ENCODE data around the gene ANKMY1. TPM values are rescaled to one million over a fixed set of nuclear protein-coding genes. Genes with fewer than 3 reads are reported as not detected.

The ANKMY1 gene
- total and polyA plus RNA-seq, 4 donors: 9.3 to 34.8 (median 14.8) TPM

DNA sequence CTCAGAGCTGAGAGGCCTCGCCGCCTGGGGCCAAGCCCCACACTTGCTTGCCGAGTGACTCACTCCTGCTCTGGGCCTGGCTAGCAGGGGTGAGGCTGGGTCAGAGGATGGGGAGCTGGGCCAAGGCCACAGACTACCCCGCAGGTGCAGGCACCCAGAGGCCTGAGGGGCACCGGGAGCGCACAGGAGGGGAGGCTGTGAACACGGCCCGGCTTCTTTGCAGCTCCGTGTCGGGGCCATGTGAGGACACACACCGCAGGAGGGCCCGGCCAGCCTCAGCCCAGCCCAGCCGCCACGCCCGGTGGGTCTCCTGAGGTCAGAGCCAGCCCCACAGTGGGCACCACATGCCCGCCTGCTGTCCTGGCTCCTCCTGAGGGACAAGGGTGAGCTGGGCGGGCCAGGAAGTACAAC lies 113.9 kb downstream of the ANKMY1 start:
- no peak overlapping the region for H3K4me3 ChIP-seq
- no peaks in the 10 kb centered on the region for H3K4me1 ChIP-seq (ENCODE audit: control insufficient read depth in 5 of 5, insufficient read depth in 5 of 5, low read length in 5 of 5)
- H3K9ac ChIP-seq (ENCODE audit: insufficient read depth in 1 of 2, low read length in 2 of 2): no peak overlapping the region
- WGBS, 2 donors: 91 to 95% methylated on average over 14 to 17 of the region's 17 CpGs
- TF ChIP-seq, protein P1, sequence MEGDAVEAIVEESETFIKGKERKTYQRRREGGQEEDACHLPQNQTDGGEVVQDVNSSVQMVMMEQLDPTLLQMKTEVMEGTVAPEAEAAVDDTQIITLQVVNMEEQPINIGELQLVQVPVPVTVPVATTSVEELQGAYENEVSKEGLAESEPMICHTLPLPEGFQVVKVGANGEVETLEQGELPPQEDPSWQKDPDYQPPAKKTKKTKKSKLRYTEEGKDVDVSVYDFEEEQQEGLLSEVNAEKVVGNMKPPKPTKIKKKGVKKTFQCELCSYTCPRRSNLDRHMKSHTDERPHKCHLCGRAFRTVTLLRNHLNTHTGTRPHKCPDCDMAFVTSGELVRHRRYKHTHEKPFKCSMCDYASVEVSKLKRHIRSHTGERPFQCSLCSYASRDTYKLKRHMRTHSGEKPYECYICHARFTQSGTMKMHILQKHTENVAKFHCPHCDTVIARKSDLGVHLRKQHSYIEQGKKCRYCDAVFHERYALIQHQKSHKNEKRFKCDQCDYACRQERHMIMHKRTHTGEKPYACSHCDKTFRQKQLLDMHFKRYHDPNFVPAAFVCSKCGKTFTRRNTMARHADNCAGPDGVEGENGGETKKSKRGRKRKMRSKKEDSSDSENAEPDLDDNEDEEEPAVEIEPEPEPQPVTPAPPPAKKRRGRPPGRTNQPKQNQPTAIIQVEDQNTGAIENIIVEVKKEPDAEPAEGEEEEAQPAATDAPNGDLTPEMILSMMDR (IDR thresholded peaks at IDR 0.05; ENCODE audit: control extremely low read depth, extremely low read depth): no peak
- no peaks in the 10 kb centered on the region for H3K9me3 ChIP-seq (ENCODE audit: control insufficient read depth in 4 of 4, insufficient read depth in 3 of 4, low read length in 3 of 4)
- no peaks in the 10 kb centered on the region for H3K27me3 ChIP-seq (ENCODE audit: control insufficient read depth in 3 of 3, insufficient read depth in 3 of 3, low read length in 2 of 3)
- ATAC-seq (ENCODE audit: insufficient read depth, low FRiP score) (no peak), DNase-seq (no peak)
- no peaks in the 10 kb centered on the region for H3K36me3 ChIP-seq (ENCODE audit: control insufficient read depth in 4 of 4, insufficient read depth in 4 of 4, low read length in 4 of 4)
- H3K27ac ChIP-seq (ENCODE audit: low read depth in 1 of 2, low read length in 1 of 2): no peak overlapping the region

GRCh38 chr2:240442891-240443715 lies 114.7 kb downstream of the ANKMY1 start:
- peaks cover 0 to 1% (median 0%) of the 10 kb centered on the region in 5 donors for H3K4me1 ChIP-seq (ENCODE audit: control insufficient read depth in 5 of 5, insufficient read depth in 5 of 5, low read length in 5 of 5)
- TF ChIP-seq, protein P1 (IDR thresholded peaks at IDR 0.05; ENCODE audit: control extremely low read depth, extremely low read depth): no peak
- no peak overlapping the region for H3K4me3 ChIP-seq
- WGBS, 2 donors: 91 to 96% methylated on average over 21 to 25 of the region's 25 CpGs
- DNase-seq: no peak
- no peaks in the 10 kb centered on the region for H3K27me3 ChIP-seq (ENCODE audit: control insufficient read depth in 3 of 3, insufficient read depth in 3 of 3, low read length in 2 of 3)
- H3K36me3 ChIP-seq (ENCODE audit: control insufficient read depth in 4 of 4, insufficient read depth in 4 of 4, low read length in 4 of 4): no peaks in the 10 kb centered on the region
- H3K9me3 ChIP-seq (ENCODE audit: control insufficient read depth in 4 of 4, insufficient read depth in 3 of 4, low read length in 3 of 4): no peaks in the 10 kb centered on the region
- ATAC-seq (ENCODE audit: insufficient read depth, low FRiP score): no peak
- H3K27ac ChIP-seq (ENCODE audit: low read depth in 1 of 2, low read length in 1 of 2): no peak overlapping the region
- no peak overlapping the region for H3K9ac ChIP-seq (ENCODE audit: insufficient read depth in 1 of 2, low read length in 2 of 2)

GRCh38 chr2:240441993-240442411 lies 115.8 kb downstream of the ANKMY1 start:
- ATAC-seq (ENCODE audit: insufficient read depth, low FRiP score): no peak
- 87 to 91% methylated on average over 17 of the region's 17 CpGs for WGBS, 2 donors
- H3K27ac ChIP-seq (ENCODE audit: low read depth in 1 of 2, low read length in 1 of 2): no peak overlapping the region
- TF ChIP-seq, protein P1 (IDR thresholded peaks at IDR 0.05; ENCODE audit: control extremely low read depth, extremely low read depth): no peak
- peaks cover 0 to 11% (median 0%) of the 10 kb centered on the region in 5 donors for H3K4me1 ChIP-seq (ENCODE audit: control insufficient read depth in 5 of 5, insufficient read depth in 5 of 5, low read length in 5 of 5)
- no peaks in the 10 kb centered on the region for H3K9me3 ChIP-seq (ENCODE audit: control insufficient read depth in 4 of 4, insufficient read depth in 3 of 4, low read length in 3 of 4)
- H3K4me3 ChIP-seq: no peak overlapping the region
- H3K27me3 ChIP-seq (ENCODE audit: control insufficient read depth in 3 of 3, insufficient read depth in 3 of 3, low read length in 2 of 3): no peaks in the 10 kb centered on the region
- no peaks in the 10 kb centered on the region for H3K36me3 ChIP-seq (ENCODE audit: control insufficient read depth in 4 of 4, insufficient read depth in 4 of 4, low read length in 4 of 4)
- no peak for DNase-seq
- H3K9ac ChIP-seq (ENCODE audit: insufficient read depth in 1 of 2, low read length in 2 of 2): no peak overlapping the region
